Activated CD4-positive, alpha-beta T cell treated with anti-CD3 and anti-CD28 coated beads for 24 hours (primary cell): Measurements from ENCODE around the gene RNF208.
"Not testable (repeated sequence)": the region's sequence is repeated elsewhere in the genome, so short reads cannot be mapped to it uniquely, and the experiment has no call there.

Experiments used
- DNase-seq, 2 donors: peaks; one replicate each; pipeline ENCODE4 v3.0.0-alpha.2; 2020; ENCODE audit warnings: low read depth in 2 of 2

Gene RNF208

GRCh38 chr9:137222190-137223077, at the start of gene RNF208:
Gene RNF208 (minus strand): TSS chr9:137222240. CDS start chr9:137221212, 1,028 bp downstream.
- no peak for DNase-seq

- DNase-seq, result no peak
These were observed 49.6 kb upstream of the RNF208 start for GRCh38 chr9:137271696-137272076.

- no peak for DNase-seq
These were observed 49.1 kb upstream of the RNF208 start for GRCh38 chr9:137270929-137271695.

- no peak for DNase-seq
These were observed 47.3 kb upstream of the RNF208 start for GRCh38 chr9:137269231-137269772.

GRCh38 chr9:137268538-137269201, 46.6 kb upstream of the RNF208 start:
- DNase-seq, result no peak

GRCh38 chr9:137267933-137268355, 45.9 kb upstream of the RNF208 start:
- no peak for DNase-seq

- DNase-seq, result no peak
These were observed 44.8 kb upstream of the RNF208 start for GRCh38 chr9:137266585-137267453.

GRCh38 chr9:137266162-137266527, 44.1 kb upstream of the RNF208 start:
- no peak for DNase-seq

- no peak for DNase-seq
These were observed 43.6 kb upstream of the RNF208 start for GRCh38 chr9:137265496-137266161.

- DNase-seq, result no peak
These were observed 42.0 kb upstream of the RNF208 start for GRCh38 chr9:137264067-137264466.

GRCh38 chr9:137263506-137263905, 41.5 kb upstream of the RNF208 start:
- no peak for DNase-seq

- no peak for DNase-seq
These were observed 40.9 kb upstream of the RNF208 start for GRCh38 chr9:137262909-137263285.

- DNase-seq, result not testable (repeated sequence)
These were observed 40.3 kb upstream of the RNF208 start for GRCh38 chr9:137262173-137262908.

- DNase-seq, result no peak
These were observed 34.8 kb upstream of the RNF208 start for GRCh38 chr9:137256856-137257255.

GRCh38 chr9:137256362-137256761, 34.3 kb upstream of the RNF208 start:
- no peak for DNase-seq

- no peak for DNase-seq
These were observed 33.5 kb upstream of the RNF208 start for GRCh38 chr9:137255448-137256114.

- DNase-seq, result peak; percentile 96 to 97
These were observed 32.8 kb upstream of the RNF208 start, which contains the start of gene NELFB for GRCh38 chr9:137254624-137255447. Gene NELFB (plus strand): TSS chr9:137255327.
